Endodermal cell (in vitro differentiated cells): ENCODE data around the gene CNTNAP5. TPM values are rescaled to one million over a fixed set of nuclear protein-coding genes. Genes with fewer than 3 reads are reported as not detected.

Experiments used
- DNase-seq: peaks from one replicate; pipeline ENCODE4 v3.0.0-alpha.2; 2017
- H3K27ac ChIP-seq: 2 replicates; pipeline ENCODE4 v1.5.1; 2013; ENCODE audit warnings: mild to moderate bottlenecking, low read depth, low read length, moderate library complexity
- H3K27me3 ChIP-seq: 2 replicates; pipeline ENCODE4 v1.6.1; 2013; ENCODE audit warnings: mild to moderate bottlenecking, low read length, moderate library complexity; ENCODE audit not compliant: insufficient read depth, control insufficient read depth, poor library complexity, severe bottlenecking
- H3K36me3 ChIP-seq: 2 replicates; pipeline ENCODE4 v1.7.0; 2013; ENCODE audit warnings: mild to moderate bottlenecking, low read length, moderate library complexity; ENCODE audit not compliant: control insufficient read depth, insufficient read depth
- H3K4me1 ChIP-seq: one replicate; pipeline ENCODE4 v1.7.0; 2013; ENCODE audit warnings: low read length; ENCODE audit not compliant: control insufficient read depth, insufficient read depth
- H3K4me3 ChIP-seq: 2 replicates; pipeline ENCODE4 v1.5.1; 2013; ENCODE audit warnings: mild to moderate bottlenecking, low read length, moderate library complexity
- H3K9ac ChIP-seq: 2 replicates; pipeline ENCODE4 v1.6.1; 2013; ENCODE audit warnings: mild to moderate bottlenecking, low read length, moderate library complexity; ENCODE audit not compliant: poor library complexity, severe bottlenecking; ENCODE audit errors: extremely low read depth
- H3K9me3 ChIP-seq: 2 replicates; pipeline ENCODE4 v1.6.1; 2013; ENCODE audit warnings: mild to moderate bottlenecking, low read length, moderate library complexity; ENCODE audit not compliant: control insufficient read depth
- H3K27ac Mint-ChIP-seq: 2 replicates; pipeline ENCODE4 v1.8.0; 2020; ENCODE audit warnings: mixed read lengths
- H3K27me3 Mint-ChIP-seq: 2 replicates; pipeline ENCODE4 v1.8.0; 2021; ENCODE audit warnings: mild to moderate bottlenecking, mixed read lengths; ENCODE audit not compliant: insufficient read depth
- H3K36me3 Mint-ChIP-seq: 2 replicates; pipeline ENCODE4 v1.8.0; 2020; ENCODE audit warnings: low read depth, mixed read lengths
- H3K4me1 Mint-ChIP-seq: 2 replicates; pipeline ENCODE4 v1.8.0; 2020; ENCODE audit warnings: mixed read lengths
- H3K4me3 Mint-ChIP-seq: 2 replicates; pipeline ENCODE4 v1.8.0; 2020; ENCODE audit warnings: mild to moderate bottlenecking, moderate library complexity, mixed read lengths
- H3K9me3 Mint-ChIP-seq: 2 replicates; pipeline ENCODE4 v1.8.0; 2020; ENCODE audit warnings: mild to moderate bottlenecking, mixed read lengths
- CTCF ChIP-seq: fragments of 200-600 bp; sonication (generic); conservative IDR thresholded peaks from 2 replicates; pipeline ENCODE4 v1.5.0; 2021; ENCODE audit warnings: antibody characterized with exemption, mild to moderate bottlenecking
- WGBS, 2 experiments: methylation state at CpG; one replicate each; pipeline versions ENCODE4 v1.1.5 to v1.1.7; 2013; ENCODE audit warnings: missing lambda C conversion rate in 2 of 2, mixed read lengths in 1 of 2; ENCODE audit not compliant: insufficient coverage in 1 of 2, insufficient read length in 1 of 2; 5-methylcytosine and 5-hydroxymethylcytosine counted together
- total RNA-seq, 2 donors: library from RNA; stranded (reverse); fragmentation: NEBNext Ultra II Directional in 1 of 2; extraction: Animal tissue kit (Norgen Biotek cat#: 25700) in 1 of 2; gene quantifications; 2 replicates in 1 of 2; 3 replicates in 1 of 2; pipeline ENCODE4 v1.2.1, GENCODE V29; 2021

CNTNAP5 gene
- total RNA-seq, 2 donors from 2014 or later: 0.70 to 4.4 TPM

- Mint-ChIP-seq H3K27ac (no peak overlapping the region), H3K36me3 (no peaks in the 10 kb centered on the region), H3K4me1 (peaks cover 8% of the 10 kb centered on the region), H3K27me3 (no peaks in the 10 kb centered on the region), H3K4me3 (no peak overlapping the region), H3K9me3 (no peaks in the 10 kb centered on the region)
- H3K36me3 ChIP-seq: no peaks in the 10 kb centered on the region
- H3K4me1 ChIP-seq: no peaks in the 10 kb centered on the region
- H3K9ac ChIP-seq: no peak overlapping the region
- H3K27ac ChIP-seq: no peak overlapping the region
- no peak for DNase-seq
- H3K27me3 ChIP-seq: no peaks in the 10 kb centered on the region
- TF ChIP-seq CTCF: no peak
- WGBS, 2 experiments: 85 to 100% methylated on average over 1 of the region's 1 CpG
- no peak overlapping the region for H3K4me3 ChIP-seq
- H3K9me3 ChIP-seq: no peaks in the 10 kb centered on the region
These were observed 849.1 kb downstream of the CNTNAP5 start for GRCh38 chr2:124874219-124874618.

GRCh38 chr2:124874676-124875075, 849.6 kb downstream of the CNTNAP5 start:
- 60 to 89% methylated on average over 1 of the region's 1 CpG for WGBS, 2 experiments
- no peaks in the 10 kb centered on the region for H3K27me3 Mint-ChIP-seq
- no peak for TF ChIP-seq CTCF

DNA sequence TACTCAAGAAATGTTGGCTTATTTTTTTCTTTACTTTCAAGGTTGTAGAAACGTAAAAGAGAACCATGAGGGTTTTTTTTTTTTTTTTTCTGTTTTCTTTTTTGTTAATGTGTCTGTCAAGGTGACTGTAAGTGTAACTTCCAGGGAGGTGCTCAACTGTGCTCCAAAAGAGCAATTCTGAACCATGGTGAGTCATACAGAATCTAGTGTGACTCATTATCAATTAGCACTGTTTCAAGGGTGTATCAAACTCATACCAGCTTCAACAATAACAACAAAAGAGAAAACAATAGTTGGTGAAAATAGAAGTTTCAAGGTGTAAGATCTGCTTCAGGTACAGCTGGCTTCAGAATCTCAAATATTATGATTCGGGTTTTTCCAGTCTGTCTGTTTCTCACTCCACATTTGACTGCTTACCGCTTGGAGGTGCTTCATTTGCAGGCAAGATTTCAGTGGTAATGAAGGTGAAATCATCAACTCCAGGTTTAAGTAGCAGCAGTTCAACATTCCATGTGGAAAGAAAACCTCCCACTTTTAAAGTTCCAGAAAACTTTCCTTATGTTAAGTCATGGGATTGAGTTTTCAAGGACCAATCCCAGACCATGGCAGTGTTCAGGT, 850.6 kb downstream of the CNTNAP5 start:
- WGBS, 2 experiments: 96 to 100% methylated on average over 2 to 3 of the region's 3 CpGs
- Histone ChIP-seq H3K36me3 (no peaks in the 10 kb centered on the region), H3K27me3 (no peaks in the 10 kb centered on the region), H3K9me3 (no peaks in the 10 kb centered on the region), H3K9ac (no peak overlapping the region), H3K4me3 (no peak overlapping the region), H3K4me1 (no peaks in the 10 kb centered on the region), H3K27ac (no peak overlapping the region)
- peaks cover 10% of the 10 kb centered on the region for H3K4me1 Mint-ChIP-seq
- no peaks in the 10 kb centered on the region for H3K36me3 Mint-ChIP-seq
- H3K4me3 Mint-ChIP-seq: no peak overlapping the region
- no peaks in the 10 kb centered on the region for H3K9me3 Mint-ChIP-seq
- no peak overlapping the region for H3K27ac Mint-ChIP-seq
- no peak for DNase-seq
- no peaks in the 10 kb centered on the region for H3K27me3 Mint-ChIP-seq
- TF ChIP-seq CTCF: no peak

More at GRCh38 chr2:124874676-124875075, 849.6 kb downstream of the CNTNAP5 start:
- Histone ChIP-seq H3K4me3 (no peak overlapping the region), H3K4me1 (no peaks in the 10 kb centered on the region), H3K27ac (no peak overlapping the region), H3K9me3 (no peaks in the 10 kb centered on the region), H3K36me3 (no peaks in the 10 kb centered on the region), H3K27me3 (no peaks in the 10 kb centered on the region), H3K9ac (no peak overlapping the region)
- Mint-ChIP-seq H3K9me3 (no peaks in the 10 kb centered on the region), H3K27ac (no peak overlapping the region), H3K4me1 (peaks cover 8% of the 10 kb centered on the region), H3K4me3 (no peak overlapping the region), H3K36me3 (no peaks in the 10 kb centered on the region)
- no peak for DNase-seq
